Activated T-helper 9 cell treated with anti-CD3 and anti-CD28 coated beads, Interleukin-2, amount 50 U/mL, for 16 hours (primary cell): ENCODE results near the gene NT5DC4.

Experiments used
- DNase-seq: peaks from one replicate; pipeline ENCODE4 v3.0.0-alpha.2; 2020; ENCODE audit warnings: low read depth

NT5DC4 gene

GRCh38 chr2:112720785-112721184 lies at the start of gene NT5DC4:
Gene NT5DC4 (plus strand): TSS chr2:112721020. CDS start chr2:112721080, 60 bp downstream.
- no peak for DNase-seq

- no peak for DNase-seq
Observed at GRCh38 chr2:112671801-112672200, 49.0 kb upstream of the NT5DC4 start.

GRCh38 chr2:112673008-112673407 lies 47.8 kb upstream of the NT5DC4 start:
- no peak for DNase-seq

GRCh38 chr2:112674229-112674628 lies 46.6 kb upstream of the NT5DC4 start:
- DNase-seq: no peak

GRCh38 chr2:112679484-112679883 lies 41.3 kb upstream of the NT5DC4 start:
- no peak for DNase-seq

- DNase-seq: no peak
Observed at GRCh38 chr2:112680666-112681101, 40.1 kb upstream of the NT5DC4 start.

- DNase-seq: no peak
Observed at GRCh38 chr2:112682101-112682500, 38.7 kb upstream of the NT5DC4 start.

- no peak for DNase-seq
Observed at GRCh38 chr2:112683550-112684414, 37.0 kb upstream of the NT5DC4 start.

- no peak for DNase-seq
Observed at GRCh38 chr2:112684415-112684775, 36.4 kb upstream of the NT5DC4 start.

- no peak for DNase-seq
Observed at GRCh38 chr2:112685271-112685884, 35.4 kb upstream of the NT5DC4 start.

GRCh38 chr2:112686348-112687217 lies 34.2 kb upstream of the NT5DC4 start:
- no peak for DNase-seq

GRCh38 chr2:112687522-112687921 lies 33.3 kb upstream of the NT5DC4 start:
- no peak for DNase-seq

- DNase-seq: no peak
Observed at GRCh38 chr2:112688086-112688880, 32.5 kb upstream of the NT5DC4 start.

GRCh38 chr2:112690853-112691401 lies 29.9 kb upstream of the NT5DC4 start:
- DNase-seq: peak; percentile 36

GRCh38 chr2:112691881-112692281 lies 28.9 kb upstream of the NT5DC4 start:
- no peak for DNase-seq

- peak; percentile 16 for DNase-seq
Observed at GRCh38 chr2:112692495-112692911, 28.3 kb upstream of the NT5DC4 start.

GRCh38 chr2:112692918-112693317 lies 27.9 kb upstream of the NT5DC4 start:
- peak; percentile 23 for DNase-seq

- no peak for DNase-seq
Observed at GRCh38 chr2:112693596-112693995, 27.2 kb upstream of the NT5DC4 start.

GRCh38 chr2:112694182-112694581 lies 26.6 kb upstream of the NT5DC4 start:
- no peak for DNase-seq

- no peak for DNase-seq
Observed at GRCh38 chr2:112698834-112699515, 21.8 kb upstream of the NT5DC4 start.
